Testis (tissue), 3 donors: Measurements from ENCODE around the gene CTSD. TPM values are rescaled to one million over a fixed set of nuclear protein-coding genes. Genes with fewer than 3 reads are reported as not detected.

Experiments used
- DNase-seq: peaks from one replicate; pipeline ENCODE4 v3.0.0-alpha.2; 2019
- H3K27ac ChIP-seq, 2 donors: fragments of 200-600 bp; sonication (generic); one replicate each; pipeline ENCODE4 v1.5.1; 2019
- H3K27me3 ChIP-seq: fragments of 200-600 bp; sonication (generic); one replicate; pipeline ENCODE4 v1.5.1; 2019
- H3K36me3 ChIP-seq: fragments of 200-600 bp; sonication (generic); one replicate; pipeline ENCODE4 v1.5.1; 2017; ENCODE audit warnings: low read depth; ENCODE audit errors: missing control alignments
- H3K4me1 ChIP-seq: fragments of 200-600 bp; sonication (generic); one replicate; pipeline ENCODE4 v1.5.1; 2019
- H3K4me3 ChIP-seq, 2 donors: fragments of 200-600 bp; sonication (generic); one replicate each; pipeline ENCODE4 v1.5.1; 2017 to 2019
- H3K9me3 ChIP-seq: fragments of 200-600 bp; sonication (generic); one replicate; pipeline ENCODE4 v1.5.1; 2017
- POLR2A ChIP-seq: fragments of 450-650 bp; IDR thresholded peaks from one replicate; pipeline ENCODE4 v1.6.1; 2017; ENCODE audit warnings: antibody characterized with exemption, mild to moderate bottlenecking, moderate library complexity
- WGBS, 2 donors: methylation state at CpG; one replicate each; pipeline ENCODE4 v1.1.5; 2018; 5-methylcytosine and 5-hydroxymethylcytosine counted together
- intact Hi-C: fragments of 100-400 bp; cut with DNase I; formaldehyde crosslinking; loops from one replicate; pipeline ENCODE4 v1.15.1; 2023; ENCODE audit warnings: low total_unique reads
- polyA plus RNA-seq: library from polyadenylated mRNA; stranded (reverse); fragments of 350-450 nt; fragmentation: Illumina TruSeq; extraction: RNeasy Lipid Tissue Mini Kit (QIAGEN cat#74804); gene quantifications from one replicate; pipeline ENCODE4 v1.2.3, GENCODE V29; 2014; ENCODE audit warnings: low read depth, low replicate concordance; ENCODE audit not compliant: insufficient read depth
- total RNA-seq, 2 donors: library from RNA; depleted of rRNA; stranded (reverse); fragments of >200 nt; gene quantifications; one replicate each; pipeline ENCODE4 v1.2.3, GENCODE V29; 2016
- TF ChIP-seq, protein P1 (sequence below), 3 experiments: fragments of 450-650 bp in 2 of 3; fragments of 200-600 bp in 1 of 3; sonication (generic) in 1 of 3; IDR thresholded peaks; one replicate each; pipeline ENCODE4 v1.5.1; 2016 to 2019; ENCODE audit warnings: antibody characterized with exemption in 3 of 3, mild to moderate bottlenecking in 2 of 3, moderate library complexity in 1 of 3

CTSD gene
- total and polyA plus RNA-seq, 3 donors from 2014 or later, result 486 to 897 (median 522) TPM

DNA sequence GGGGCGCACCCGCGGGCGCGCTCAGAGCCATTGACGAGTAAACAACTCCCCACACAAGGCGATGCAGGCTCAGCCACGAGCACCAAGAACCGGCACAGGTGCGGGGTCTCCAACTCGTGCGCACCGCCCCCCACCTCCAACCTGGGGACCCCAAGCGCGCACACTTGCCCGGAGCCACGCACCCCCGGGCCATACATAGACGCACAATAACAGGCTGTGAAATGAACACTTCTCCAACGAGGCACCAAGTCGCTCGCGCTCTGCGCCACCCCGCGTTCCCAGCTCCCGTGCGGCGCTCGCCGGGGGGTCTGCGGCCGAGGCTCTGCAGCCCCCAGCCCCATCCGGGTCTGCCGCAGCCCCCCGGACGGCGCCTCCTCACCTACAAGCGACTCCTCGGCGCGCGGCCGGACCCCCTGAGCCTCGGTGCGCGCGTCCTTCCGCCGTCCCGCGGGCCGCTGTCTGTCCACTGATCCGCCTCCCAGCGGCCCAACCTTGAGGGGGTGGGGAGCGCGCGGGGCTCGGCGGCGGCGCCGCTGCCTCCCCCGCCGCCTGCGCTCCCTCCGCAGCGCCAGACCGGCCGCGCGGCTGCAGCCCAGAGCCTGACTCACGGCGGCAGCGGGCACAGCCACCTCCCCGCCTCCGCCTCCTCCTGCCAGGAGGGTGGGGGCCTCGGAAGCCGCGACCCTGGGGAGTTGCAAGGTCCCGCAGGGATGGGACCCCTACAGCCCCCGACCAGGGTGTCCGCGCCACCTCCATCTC is 14.9 kb downstream of the CTSD start:
- Histone ChIP-seq H3K27me3 (no peaks in the 10 kb centered on the region), H3K4me3 (peak overlapping the region in 1 of 2 donors; percentile 42), H3K27ac (peak overlapping the region in 1 of 2 donors; percentile 8), H3K9me3 (no peaks in the 10 kb centered on the region), H3K36me3 (no peaks in the 10 kb centered on the region), H3K4me1 (peaks cover 41% of the 10 kb centered on the region)
- no peak for TF ChIP-seq POLR2A
- TF ChIP-seq, protein P1, sequence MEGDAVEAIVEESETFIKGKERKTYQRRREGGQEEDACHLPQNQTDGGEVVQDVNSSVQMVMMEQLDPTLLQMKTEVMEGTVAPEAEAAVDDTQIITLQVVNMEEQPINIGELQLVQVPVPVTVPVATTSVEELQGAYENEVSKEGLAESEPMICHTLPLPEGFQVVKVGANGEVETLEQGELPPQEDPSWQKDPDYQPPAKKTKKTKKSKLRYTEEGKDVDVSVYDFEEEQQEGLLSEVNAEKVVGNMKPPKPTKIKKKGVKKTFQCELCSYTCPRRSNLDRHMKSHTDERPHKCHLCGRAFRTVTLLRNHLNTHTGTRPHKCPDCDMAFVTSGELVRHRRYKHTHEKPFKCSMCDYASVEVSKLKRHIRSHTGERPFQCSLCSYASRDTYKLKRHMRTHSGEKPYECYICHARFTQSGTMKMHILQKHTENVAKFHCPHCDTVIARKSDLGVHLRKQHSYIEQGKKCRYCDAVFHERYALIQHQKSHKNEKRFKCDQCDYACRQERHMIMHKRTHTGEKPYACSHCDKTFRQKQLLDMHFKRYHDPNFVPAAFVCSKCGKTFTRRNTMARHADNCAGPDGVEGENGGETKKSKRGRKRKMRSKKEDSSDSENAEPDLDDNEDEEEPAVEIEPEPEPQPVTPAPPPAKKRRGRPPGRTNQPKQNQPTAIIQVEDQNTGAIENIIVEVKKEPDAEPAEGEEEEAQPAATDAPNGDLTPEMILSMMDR (IDR thresholded peaks at IDR 0.05), result no peak
- intact Hi-C loops, result no loop called here
- 1 to 7% methylated on average over 3 to 59 of the region's 84 CpGs for WGBS, 2 donors
- no peak for DNase-seq

DNA sequence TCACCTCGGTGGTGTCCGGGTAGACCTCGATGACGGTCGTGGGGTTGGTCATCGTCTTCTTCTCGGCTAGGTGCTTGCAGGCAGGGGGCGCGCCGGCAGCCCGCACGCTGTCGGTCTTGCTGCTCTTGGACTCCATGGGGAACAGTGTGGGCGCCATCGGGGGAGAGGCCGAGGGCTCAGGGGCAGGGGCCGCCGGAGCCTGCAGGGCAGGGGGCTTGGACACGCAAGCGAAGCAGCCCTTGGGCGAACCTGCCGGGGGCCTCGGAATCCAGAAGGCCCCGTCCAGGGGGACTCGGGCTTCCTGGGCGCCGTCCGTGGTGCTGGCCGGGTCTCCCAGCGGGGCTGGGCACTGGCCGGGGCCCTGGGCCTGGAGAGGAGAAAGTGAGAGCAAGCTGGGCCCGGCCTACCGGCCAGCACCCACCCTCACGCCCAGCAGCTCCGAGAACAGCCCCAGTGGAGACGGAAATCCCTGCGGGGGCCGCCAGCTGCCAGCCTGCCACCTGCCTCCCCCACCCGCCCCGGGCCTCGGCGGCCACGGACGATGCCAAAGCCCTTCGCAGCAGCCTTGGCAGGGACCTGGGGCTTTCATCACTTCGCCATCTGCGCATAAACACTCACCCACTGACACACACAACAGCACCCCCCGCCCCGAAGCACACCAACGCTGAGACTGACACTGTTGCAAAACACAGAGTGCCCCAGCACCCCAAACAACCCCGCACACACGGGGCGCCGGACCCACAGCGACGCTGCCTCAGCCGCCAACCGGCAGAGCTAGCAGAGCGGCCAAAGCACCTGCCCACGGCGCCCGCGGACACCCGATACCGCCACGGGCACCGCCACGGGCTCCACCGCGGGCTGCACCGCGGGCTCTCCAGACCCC is 15.7 kb downstream of the CTSD start:
- Histone ChIP-seq H3K27ac (no peak overlapping the region), H3K36me3 (no peaks in the 10 kb centered on the region), H3K4me3 (peak overlapping the region in 1 of 2 donors; percentile 42), H3K9me3 (no peaks in the 10 kb centered on the region), H3K27me3 (no peaks in the 10 kb centered on the region), H3K4me1 (peaks cover 41% of the 10 kb centered on the region)
- intact Hi-C loops, result no loop called here
- no peak for DNase-seq
- 28 to 30% methylated on average over 30 to 68 of the region's 72 CpGs for whole genome bisulfite sequencing, 2 donors
- no peak for TF ChIP-seq POLR2A
- TF ChIP-seq, protein P1 (IDR thresholded peaks at IDR 0.05), result no peak

DNA sequence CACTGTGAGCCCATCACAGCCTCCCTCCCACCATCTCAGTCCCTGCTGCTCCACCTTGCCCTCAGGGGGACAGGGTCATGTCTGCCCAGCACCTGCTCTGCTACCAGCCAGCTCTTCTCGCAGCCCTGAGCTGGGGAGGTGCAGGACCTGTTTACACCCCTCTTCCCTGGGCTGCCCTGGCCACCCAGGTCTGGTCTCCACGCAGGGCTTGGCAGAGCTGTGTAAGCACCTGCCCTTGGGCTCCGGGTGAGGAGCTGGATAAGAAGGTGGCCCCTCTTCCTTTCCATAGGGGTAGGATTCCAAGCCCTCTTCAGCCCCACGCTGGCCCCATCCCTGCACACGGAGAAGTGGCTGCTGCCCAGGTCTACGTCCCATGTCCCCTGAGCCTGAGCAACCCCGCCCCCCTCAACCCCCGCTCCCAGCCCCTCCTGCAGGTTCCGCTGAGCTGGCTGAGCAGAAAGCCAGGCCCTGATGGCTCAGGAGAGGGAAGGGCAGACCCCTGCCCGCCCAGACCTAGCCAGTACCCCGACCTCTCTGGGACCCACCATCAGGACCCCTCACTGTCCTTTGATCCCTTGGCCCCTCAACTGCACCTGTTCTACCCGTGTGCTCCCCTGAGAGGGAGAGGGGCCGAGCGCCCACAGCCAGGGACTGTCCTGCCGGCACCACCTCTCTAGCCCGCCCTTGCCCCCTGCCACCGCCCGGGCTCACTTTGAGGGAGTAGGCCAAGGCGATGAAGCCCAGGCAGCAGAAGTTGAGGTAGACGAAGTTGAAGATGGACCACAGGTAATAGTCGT is 16.6 kb downstream of the CTSD start:
- Histone ChIP-seq H3K4me1 (peaks cover 41% of the 10 kb centered on the region), H3K9me3 (no peaks in the 10 kb centered on the region), H3K27ac (no peak overlapping the region), H3K4me3 (no peak overlapping the region), H3K36me3 (no peaks in the 10 kb centered on the region), H3K27me3 (no peaks in the 10 kb centered on the region)
- DNase-seq, result no peak
- 44 to 77% methylated on average over 6 to 21 of the region's 21 CpGs for WGBS, 2 donors
- TF ChIP-seq, protein P1 (IDR thresholded peaks at IDR 0.05), result no peak
- no peak for TF ChIP-seq POLR2A
- intact Hi-C loops, result no loop called here

DNA sequence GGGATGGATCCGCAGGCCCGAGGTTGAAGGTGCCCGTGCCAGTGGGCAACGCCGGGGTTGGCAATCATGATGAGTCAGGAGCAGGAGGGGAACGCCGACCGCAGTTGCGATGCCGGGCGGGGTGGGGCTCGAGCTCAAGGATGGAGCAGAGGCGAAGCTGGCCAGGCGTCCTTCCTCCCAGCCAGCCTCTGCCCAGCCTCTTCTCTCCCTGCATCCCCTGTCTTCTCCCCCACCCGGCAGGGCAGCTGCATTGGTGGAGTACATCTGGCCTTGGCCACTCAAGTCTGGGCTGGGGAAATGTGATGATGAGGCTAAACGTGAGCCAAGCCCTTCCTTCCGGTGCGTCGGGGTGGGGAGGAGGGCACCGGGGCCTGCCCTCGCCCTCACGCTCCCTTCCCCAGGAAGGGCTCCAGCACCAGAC is 17.2 kb downstream of the CTSD start:
- H3K4me1 ChIP-seq, result peaks cover 41% of the 10 kb centered on the region

More for the DNA sequence above, 17.2 kb downstream of the CTSD start:
- H3K27me3 ChIP-seq, result no peaks in the 10 kb centered on the region
- 48 to 68% methylated on average over 12 to 22 of the region's 22 CpGs for WGBS, 2 donors
- no peak overlapping the region for H3K4me3 ChIP-seq
- no peak for DNase-seq
- no peaks in the 10 kb centered on the region for H3K9me3 ChIP-seq
- H3K27ac ChIP-seq, result no peak overlapping the region
- no peaks in the 10 kb centered on the region for H3K36me3 ChIP-seq
- intact Hi-C loops, result no loop called here
- TF ChIP-seq, protein P1 (IDR thresholded peaks at IDR 0.05), result no peak
- TF ChIP-seq POLR2A, result no peak
